HEK293 (cell line): Measurements from ENCODE around the gene TAOK3.

Experiments used
- CTCF ChIA-PET: fragments of 350-600 bp; formaldehyde crosslinking; extraction: SDS; loops from one replicate; lab custom pipeline; 2021; ENCODE audit warnings: antibody characterized with exemption; lab: Yijun Ruan, JAX
- POLR2A ChIA-PET: fragments of 300-600 bp; formaldehyde crosslinking; extraction: SDS; loops from one replicate; lab custom pipeline; 2020; ENCODE audit warnings: antibody characterized with exemption, inconsistent platforms; lab: Yijun Ruan, JAX
- H3K27ac ChIP-seq: fragments of 200-500 bp; sonication (Bioruptor generic); 2 replicates; pipeline ENCODE4 v1.5.1; 2014; ENCODE audit warnings: low read depth, low read length, control low read depth, inconsistent platforms; ENCODE audit errors: extremely low read depth
- H3K36me3 ChIP-seq, 2 experiments: fragments of 200-500 bp in 1 of 2; sonication (Bioruptor generic) in 1 of 2; 1 replicate in 1 of 2; 2 replicates in 1 of 2; pipeline ENCODE4 v1.5.1; 2014 to 2017; ENCODE audit warnings: inconsistent platforms in 2 of 2, low read length in 2 of 2; ENCODE audit not compliant: control insufficient read depth in 2 of 2, insufficient read depth in 1 of 2
- H3K4me1 ChIP-seq: fragments of 200-500 bp; sonication (Bioruptor generic); 2 replicates; pipeline ENCODE4 v1.5.1; 2014; ENCODE audit warnings: mild to moderate bottlenecking, low read length, inconsistent platforms; ENCODE audit not compliant: control insufficient read depth, insufficient read depth
- H3K4me3 ChIP-seq: 2 replicates; pipeline ENCODE4 v1.5.1; 2011; ENCODE audit warnings: low read depth, mild to moderate bottlenecking, control low read depth, low read length, moderate library complexity
- H3K9me3 ChIP-seq: fragments of 200-500 bp; sonication (Bioruptor generic); 2 replicates; pipeline ENCODE4 v1.5.1; 2014; ENCODE audit warnings: low read depth, low read length, inconsistent platforms; ENCODE audit not compliant: control insufficient read depth, insufficient read depth
- EGR2 ChIP-seq: fragments of 450-650 bp; formaldehyde crosslinking; IDR thresholded peaks from 2 replicates; pipeline ENCODE4 v1.5.1; 2016; ENCODE audit warnings: low read depth, missing biosample characterization, missing genetic modification characterization
- GLIS1 ChIP-seq: fragments of 450-650 bp; formaldehyde crosslinking; IDR thresholded peaks from 2 replicates; pipeline ENCODE4 v1.5.1; 2016; ENCODE audit warnings: missing biosample characterization, missing genetic modification characterization
- IKZF3 ChIP-seq: fragments of 450-650 bp; IDR thresholded peaks from 2 replicates; pipeline ENCODE4 v1.5.0; 2018; ENCODE audit warnings: missing biosample characterization, mild to moderate bottlenecking, missing genetic modification characterization, moderate library complexity
- OSR2 ChIP-seq: fragments of 450-650 bp; formaldehyde crosslinking; IDR thresholded peaks from 2 replicates; pipeline ENCODE4 v1.5.1; 2016; ENCODE audit warnings: missing biosample characterization, missing genetic modification characterization
- PRDM1 ChIP-seq: fragments of 450-650 bp; formaldehyde crosslinking; IDR thresholded peaks from 2 replicates; pipeline ENCODE4; 2016; ENCODE audit warnings: missing biosample characterization, missing genetic modification characterization
- PRDM4 ChIP-seq: fragments of 450-650 bp; formaldehyde crosslinking; IDR thresholded peaks from 2 replicates; pipeline ENCODE4 v1.5.1; 2017; ENCODE audit warnings: missing biosample characterization, missing genetic modification characterization
- REPIN1 ChIP-seq: fragments of 450-650 bp; formaldehyde crosslinking; IDR thresholded peaks from 2 replicates; pipeline ENCODE4 v1.5.1; 2017; ENCODE audit warnings: missing biosample characterization, missing genetic modification characterization, low read depth
- SETDB1 ChIP-seq: IDR thresholded peaks from one replicate; pipeline ENCODE4 v1.6.1; 2017; ENCODE audit warnings: mild to moderate bottlenecking, low read length, moderate library complexity, mixed read lengths; ENCODE audit not compliant: insufficient read length
- SP7 ChIP-seq: fragments of 450-650 bp; formaldehyde crosslinking; IDR thresholded peaks from 2 replicates; pipeline ENCODE4 v1.5.1; 2016; ENCODE audit warnings: missing biosample characterization, missing genetic modification characterization
- TCF7L2 ChIP-seq: IDR thresholded peaks from 2 replicates; pipeline ENCODE4 v1.6.1; 2011; ENCODE audit warnings: low read depth, mild to moderate bottlenecking, inconsistent platforms, low read length, moderate library complexity, borderline replicate concordance
- WT1 ChIP-seq: fragments of 450-650 bp; formaldehyde crosslinking; IDR thresholded peaks from 2 replicates; pipeline ENCODE4 v1.5.1; 2016; ENCODE audit warnings: missing biosample characterization, missing genetic modification characterization
- ZFP41 ChIP-seq: fragments of 450-650 bp; formaldehyde crosslinking; IDR thresholded peaks from 2 replicates; pipeline ENCODE4 v1.5.1; 2016; ENCODE audit warnings: missing biosample characterization, missing genetic modification characterization, borderline replicate concordance
- ZFP69B ChIP-seq: fragments of 450-650 bp; formaldehyde crosslinking; IDR thresholded peaks from 2 replicates; pipeline ENCODE4 v1.5.1; 2016; ENCODE audit warnings: missing biosample characterization, missing genetic modification characterization
- ZNF133 ChIP-seq: fragments of 450-650 bp; formaldehyde crosslinking; IDR thresholded peaks from 2 replicates; pipeline ENCODE4 v1.5.1; 2016; ENCODE audit warnings: missing biosample characterization, missing genetic modification characterization
- ZNF138 ChIP-seq: fragments of 450-650 bp; formaldehyde crosslinking; IDR thresholded peaks from 2 replicates; pipeline ENCODE4 v1.5.1; 2016; ENCODE audit warnings: missing biosample characterization, missing genetic modification characterization, borderline replicate concordance
- ZNF146 ChIP-seq: fragments of 450-650 bp; formaldehyde crosslinking; IDR thresholded peaks from 2 replicates; pipeline ENCODE4 v1.5.1; 2016; ENCODE audit warnings: missing biosample characterization, missing genetic modification characterization
- ZNF202 ChIP-seq: fragments of 450-650 bp; formaldehyde crosslinking; IDR thresholded peaks from 2 replicates; pipeline ENCODE4 v1.5.1; 2016; ENCODE audit warnings: missing biosample characterization, missing genetic modification characterization, borderline replicate concordance
- ZNF223 ChIP-seq: fragments of 450-650 bp; formaldehyde crosslinking; IDR thresholded peaks from 2 replicates; pipeline ENCODE4 v1.5.1; 2016; ENCODE audit warnings: missing biosample characterization, missing genetic modification characterization
- ZNF248 ChIP-seq: fragments of 450-650 bp; formaldehyde crosslinking; IDR thresholded peaks from 2 replicates; pipeline ENCODE4 v1.5.1; 2017; ENCODE audit warnings: missing biosample characterization, missing genetic modification characterization
- ZNF433 ChIP-seq: fragments of 450-650 bp; formaldehyde crosslinking; IDR thresholded peaks from 2 replicates; pipeline ENCODE4 v1.5.1; 2016; ENCODE audit warnings: missing biosample characterization, missing genetic modification characterization, low read depth
- ZNF785 ChIP-seq: fragments of 450-650 bp; formaldehyde crosslinking; IDR thresholded peaks from 2 replicates; pipeline ENCODE4 v1.5.1; 2016; ENCODE audit warnings: missing biosample characterization, missing genetic modification characterization
- ZSCAN16 ChIP-seq: fragments of 450-650 bp; formaldehyde crosslinking; IDR thresholded peaks from 2 replicates; pipeline ENCODE4 v1.5.1; 2016; ENCODE audit warnings: missing biosample characterization, missing genetic modification characterization
- ZSCAN30 ChIP-seq: fragments of 450-650 bp; IDR thresholded peaks from 2 replicates; pipeline ENCODE4 v1.5.1; 2018; ENCODE audit warnings: missing biosample characterization, mild to moderate bottlenecking, missing genetic modification characterization, moderate library complexity
- TF ChIP-seq, protein P1 (sequence below): fragments of 450-650 bp; formaldehyde crosslinking; IDR thresholded peaks from 2 replicates; pipeline ENCODE4 v1.5.1; 2016; ENCODE audit warnings: missing biosample characterization, missing genetic modification characterization, borderline replicate concordance
- TF ChIP-seq, protein P2 (sequence below): fragments of 450-650 bp; formaldehyde crosslinking; conservative IDR thresholded peaks from 2 replicates; pipeline ENCODE4 v1.5.1; 2016; ENCODE audit warnings: low read depth, missing biosample characterization, missing genetic modification characterization

TAOK3 gene

GRCh38 chr12:118359541-118359915 is 13.2 kb downstream of the TAOK3 start:
- TF ChIP-seq ZSCAN16 (no peak), PRDM1 (no peak), GLIS1 (no peak), REPIN1 (tag by site-specific recombination) (no peak)
- TF ChIP-seq, protein P1, sequence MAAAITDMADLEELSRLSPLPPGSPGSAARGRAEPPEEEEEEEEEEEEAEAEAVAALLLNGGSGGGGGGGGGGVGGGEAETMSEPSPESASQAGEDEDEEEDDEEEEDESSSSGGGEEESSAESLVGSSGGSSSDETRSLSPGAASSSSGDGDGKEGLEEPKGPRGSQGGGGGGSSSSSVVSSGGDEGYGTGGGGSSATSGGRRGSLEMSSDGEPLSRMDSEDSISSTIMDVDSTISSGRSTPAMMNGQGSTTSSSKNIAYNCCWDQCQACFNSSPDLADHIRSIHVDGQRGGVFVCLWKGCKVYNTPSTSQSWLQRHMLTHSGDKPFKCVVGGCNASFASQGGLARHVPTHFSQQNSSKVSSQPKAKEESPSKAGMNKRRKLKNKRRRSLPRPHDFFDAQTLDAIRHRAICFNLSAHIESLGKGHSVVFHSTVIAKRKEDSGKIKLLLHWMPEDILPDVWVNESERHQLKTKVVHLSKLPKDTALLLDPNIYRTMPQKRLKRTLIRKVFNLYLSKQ (tag by site-specific recombination), result no peak
- POLR2A ChIA-PET, result interaction anchor here (0.5 to 1.7 kb wide), 2 partner anchors 10 to 220 kb away, joined by 3 to 5 read pairs; no protein-coding TSS in a partner anchor
- Histone ChIP-seq H3K9me3 (no peaks in the 10 kb centered on the region), H3K4me3 (no peak overlapping the region), H3K36me3 (no peaks in the 10 kb centered on the region), H3K4me1 (peaks cover 6% of the 10 kb centered on the region; the same call in 1 of the 2 replicates), H3K27ac (no peak overlapping the region)
- CTCF ChIA-PET, result interaction anchor here (1.0 to 5.0 kb wide), 2 partner anchors 10 to 16 kb away, joined by 3 to 40 read pairs; partner anchors contain the start of gene SUDS3

DNA sequence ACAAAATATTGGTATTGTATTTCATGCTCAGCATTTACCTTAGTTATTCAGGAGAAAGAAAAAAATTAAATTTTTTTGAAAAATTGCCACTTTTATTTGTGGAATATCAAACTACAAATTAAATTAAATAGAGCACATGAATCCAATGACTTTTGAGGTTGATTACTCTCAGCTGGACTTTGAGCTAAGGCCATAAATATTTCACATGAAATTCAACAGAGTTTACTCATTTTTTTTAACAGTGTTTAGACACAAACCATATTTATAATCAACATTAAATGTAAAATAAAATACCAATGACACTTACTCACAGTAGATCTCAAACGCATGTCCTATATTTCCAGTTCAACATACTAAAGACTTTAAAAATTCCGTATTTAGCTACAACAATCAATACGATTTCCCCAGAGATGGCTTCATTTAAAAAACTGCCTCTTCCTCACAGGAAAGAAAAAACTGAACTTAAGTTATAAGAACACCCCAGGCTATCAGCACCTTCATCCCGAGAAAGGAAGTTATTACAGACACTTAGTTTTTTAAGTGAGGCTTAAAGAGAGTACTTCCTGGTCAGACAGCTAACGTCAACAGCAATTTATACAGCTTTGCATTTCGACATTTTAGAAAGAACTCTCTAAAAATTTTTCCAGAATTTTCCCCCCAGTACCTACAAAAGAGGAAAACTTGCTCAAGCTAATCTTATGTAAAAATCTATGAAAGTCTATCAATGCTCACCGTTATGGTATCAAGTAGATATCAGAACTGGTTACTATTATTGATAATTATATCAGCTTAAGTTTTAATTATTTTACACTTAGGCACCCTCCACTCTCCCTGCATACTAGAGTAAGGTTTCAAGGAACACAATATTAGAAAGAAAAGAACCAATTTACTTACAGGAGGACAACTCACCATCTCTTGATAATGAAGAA is 13.8 kb downstream of the TAOK3 start:
- TF ChIP-seq SETDB1 (no peak), ZNF202 (tag by site-specific recombination) (no peak), ZFP69B (tag by site-specific recombination) (no peak), ZNF433 (tag by site-specific recombination) (no peak), TCF7L2 (no peak), PRDM4 (tag by site-specific recombination) (no peak), WT1 (tag by site-specific recombination) (no peak), ZNF785 (tag by site-specific recombination) (no peak), OSR2 (no peak), ZNF248 (tag by site-specific recombination) (no peak), SP7 (tag by site-specific recombination) (no peak), ZFP41 (tag by site-specific recombination) (no peak), ZNF146 (tag by site-specific recombination) (no peak), IKZF3 (no peak), ZSCAN30 (tag by site-specific recombination) (no peak), ZNF223 (tag by site-specific recombination) (no peak), EGR2 (tag by site-specific recombination) (no peak), ZNF138 (tag by site-specific recombination) (no peak), ZNF133 (no peak)
- TF ChIP-seq, protein P2, sequence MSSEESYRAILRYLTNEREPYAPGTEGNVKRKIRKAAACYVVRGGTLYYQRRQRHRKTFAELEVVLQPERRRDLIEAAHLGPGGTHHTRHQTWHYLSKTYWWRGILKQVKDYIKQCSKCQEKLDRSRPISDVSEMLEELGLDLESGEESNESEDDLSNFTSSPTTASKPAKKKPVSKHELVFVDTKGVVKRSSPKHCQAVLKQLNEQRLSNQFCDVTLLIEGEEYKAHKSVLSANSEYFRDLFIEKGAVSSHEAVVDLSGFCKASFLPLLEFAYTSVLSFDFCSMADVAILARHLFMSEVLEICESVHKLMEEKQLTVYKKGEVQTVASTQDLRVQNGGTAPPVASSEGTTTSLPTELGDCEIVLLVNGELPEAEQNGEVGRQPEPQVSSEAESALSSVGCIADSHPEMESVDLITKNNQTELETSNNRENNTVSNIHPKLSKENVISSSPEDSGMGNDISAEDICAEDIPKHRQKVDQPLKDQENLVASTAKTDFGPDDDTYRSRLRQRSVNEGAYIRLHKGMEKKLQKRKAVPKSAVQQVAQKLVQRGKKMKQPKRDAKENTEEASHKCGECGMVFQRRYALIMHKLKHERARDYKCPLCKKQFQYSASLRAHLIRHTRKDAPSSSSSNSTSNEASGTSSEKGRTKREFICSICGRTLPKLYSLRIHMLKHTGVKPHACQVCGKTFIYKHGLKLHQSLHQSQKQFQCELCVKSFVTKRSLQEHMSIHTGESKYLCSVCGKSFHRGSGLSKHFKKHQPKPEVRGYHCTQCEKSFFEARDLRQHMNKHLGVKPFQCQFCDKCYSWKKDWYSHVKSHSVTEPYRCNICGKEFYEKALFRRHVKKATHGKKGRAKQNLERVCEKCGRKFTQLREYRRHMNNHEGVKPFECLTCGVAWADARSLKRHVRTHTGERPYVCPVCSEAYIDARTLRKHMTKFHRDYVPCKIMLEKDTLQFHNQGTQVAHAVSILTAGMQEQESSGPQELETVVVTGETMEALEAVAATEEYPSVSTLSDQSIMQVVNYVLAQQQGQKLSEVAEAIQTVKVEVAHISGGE (tag by site-specific recombination), result no peak
- peaks cover 6% of the 10 kb centered on the region; the same call in 1 of the 2 replicates for H3K4me1 ChIP-seq
- ChIA-PET POLR2A (interaction anchor here (1.5 to 1.7 kb wide), 2 partner anchors 11 to 14 kb away, joined by 5 to 6 read pairs; partner anchors contain the start of gene TAOK3), CTCF (interaction anchor here (0.6 to 5.0 kb wide), 6 partner anchors 9 to 177 kb away, joined by 3 to 40 read pairs (median 5); partner anchors contain the start of gene SUDS3)
- H3K27ac ChIP-seq, result no peak overlapping the region
- no peaks in the 10 kb centered on the region for H3K9me3 ChIP-seq
- no peaks in the 10 kb centered on the region for H3K36me3 ChIP-seq
- no peak overlapping the region for H3K4me3 ChIP-seq
